SK-N-SH (cell line): Measurements from ENCODE around the gene DGUOK. TPM values are rescaled to one million over a fixed set of nuclear protein-coding genes. Genes with fewer than 3 reads are reported as not detected.

Experiments used
- CTCF ChIA-PET: fragments of 300-600, 350-600 bp; formaldehyde crosslinking; extraction: SDS; loops from one replicate; lab custom pipeline; 2021; lab: Yijun Ruan, JAX
- POLR2A ChIA-PET: fragments of 350-600 bp; sonication (Branson Sonifier 250); formaldehyde crosslinking; extraction: SDS; loops from one replicate; lab custom pipeline; 2020; ENCODE audit warnings: antibody characterized with exemption, inconsistent platforms; lab: Yijun Ruan, JAX
- DNase-seq: peaks from one replicate; pipeline ENCODE4 v3.0.0; 2012
- H2AFZ ChIP-seq: fragments of 200-600 bp; sonication (generic); 2 replicates; pipeline ENCODE4 v1.8.1; 2016; ENCODE audit warnings: antibody characterized with exemption, mild to moderate bottlenecking, low read depth
- H3F3A ChIP-seq: fragments of 200-600 bp; sonication (generic); replicated peaks from 2 replicates; pipeline ENCODE3; 2016; ENCODE audit warnings: antibody characterized with exemption, mild to moderate bottlenecking; ENCODE audit not compliant: insufficient read depth
- H3K27ac ChIP-seq, 2 experiments: fragments of 200-500 bp in 1 of 2; fragments of 200-600 bp in 1 of 2; sonication (Bioruptor generic) in 1 of 2; sonication (generic), shearing (Covaris generic) in 1 of 2; 2 replicates each; pipeline versions ENCODE4 v1.5.1 to v1.6.1; 2014 to 2016; ENCODE audit warnings: low read depth in 2 of 2, inconsistent platforms in 1 of 2, low read length in 1 of 2, mild to moderate bottlenecking in 1 of 2, mixed read lengths in 1 of 2
- H3K27me3 ChIP-seq: fragments of 200-600 bp; sonication (generic), shearing (Covaris generic); 2 replicates; pipeline ENCODE4 v1.6.1; 2016; ENCODE audit warnings: mixed run types; ENCODE audit not compliant: insufficient read depth
- H3K36me3 ChIP-seq, 2 experiments: fragments of 200-500 bp in 1 of 2; fragments of 200-600 bp in 1 of 2; sonication (Bioruptor generic) in 1 of 2; sonication (generic) in 1 of 2; replicated peaks in 1 of 2; 2 replicates each; pipeline versions ENCODE3 to v1.5.1; 2014 to 2016; ENCODE audit warnings: low read length in 1 of 2, mild to moderate bottlenecking in 1 of 2; ENCODE audit not compliant: insufficient read depth in 2 of 2, control insufficient read depth in 1 of 2
- H3K4me1 ChIP-seq, 2 experiments: fragments of 200-500 bp in 1 of 2; fragments of 200-600 bp in 1 of 2; sonication (Bioruptor generic) in 1 of 2; sonication (generic), shearing (Covaris generic) in 1 of 2; 2 replicates each; pipeline versions ENCODE4 v1.5.1 to v1.6.1; 2014 to 2016; ENCODE audit warnings: low read depth in 1 of 2, low read length in 1 of 2, mixed run types in 1 of 2; ENCODE audit not compliant: insufficient read depth in 2 of 2, control insufficient read depth in 1 of 2
- H3K4me2 ChIP-seq: fragments of 200-600 bp; sonication (generic), shearing (Covaris generic); 2 replicates; pipeline ENCODE4 v1.6.1; 2017; ENCODE audit warnings: mixed run types
- H3K4me3 ChIP-seq, 2 experiments: fragments of 200-500 bp in 1 of 2; fragments of 200-600 bp in 1 of 2; sonication (Bioruptor generic) in 1 of 2; sonication (generic), shearing (Covaris generic) in 1 of 2; 2 replicates each; pipeline versions ENCODE4 v1.5.1 to v1.8.1; 2014 to 2016; ENCODE audit warnings: low read depth in 2 of 2, inconsistent platforms in 1 of 2, low read length in 1 of 2, mild to moderate bottlenecking in 1 of 2, mixed read lengths in 1 of 2, moderate library complexity in 1 of 2
- H3K79me2 ChIP-seq: fragments of 200-600 bp; sonication (generic); 2 replicates; pipeline ENCODE4 v1.8.1; 2017; ENCODE audit warnings: mild to moderate bottlenecking; ENCODE audit not compliant: insufficient read depth
- H3K9ac ChIP-seq: fragments of 200-600 bp; sonication (generic); 2 replicates; pipeline ENCODE4 v1.6.1; 2017; ENCODE audit warnings: mixed run types
- H3K9me2 ChIP-seq: fragments of 200-600 bp; sonication (generic); 2 replicates; pipeline ENCODE4 v1.6.1; 2017; ENCODE audit warnings: mixed run types
- H3K9me3 ChIP-seq: fragments of 200-600 bp; sonication (generic); 2 replicates; pipeline ENCODE4 v1.6.1; 2017; ENCODE audit warnings: mixed run types, mild to moderate bottlenecking, moderate library complexity
- H4K20me1 ChIP-seq: fragments of 200-600 bp; sonication (generic); 2 replicates; pipeline ENCODE4 v1.6.1; 2017; ENCODE audit warnings: mild to moderate bottlenecking, mixed run types; ENCODE audit not compliant: insufficient read depth
- CHD2 ChIP-seq: fragments of 150-350 bp; IDR thresholded peaks from 2 replicates; pipeline ENCODE4 v1.6.1; 2018; ENCODE audit warnings: low read length; ENCODE audit not compliant: partially characterized antibody
- ELF1 ChIP-seq: IDR thresholded peaks from 2 replicates; pipeline ENCODE4 v1.4.0; 2012
- FOSL2 ChIP-seq: IDR thresholded peaks from 2 replicates; pipeline ENCODE4 v1.4.0; 2012; ENCODE audit warnings: low read depth, mild to moderate bottlenecking, moderate library complexity, borderline replicate concordance
- FOXJ3 ChIP-seq: sonication (generic); formaldehyde crosslinking; IDR thresholded peaks from 2 replicates; pipeline ENCODE4 v1.5.1; 2020; ENCODE audit warnings: mild to moderate bottlenecking, missing genetic modification reagents
- GABPA ChIP-seq: IDR thresholded peaks from 2 replicates; pipeline ENCODE4 v1.4.0; 2012; ENCODE audit warnings: low read depth, mild to moderate bottlenecking
- GATA2 ChIP-seq: sonication (generic); formaldehyde crosslinking; IDR thresholded peaks from 2 replicates; pipeline ENCODE4 v1.5.0; 2020; ENCODE audit warnings: mild to moderate bottlenecking, missing genetic modification reagents
- IRF3 ChIP-seq: fragments of 150-350 bp; IDR thresholded peaks from 2 replicates; pipeline ENCODE4 v1.6.1; 2016; ENCODE audit warnings: mild to moderate bottlenecking, low read depth, low read length
- MEF2A ChIP-seq: IDR thresholded peaks from 2 replicates; pipeline ENCODE4 v1.4.0; 2012; ENCODE audit warnings: low read depth, borderline replicate concordance
- RCOR1 ChIP-seq: fragments of 150-350 bp; IDR thresholded peaks from 2 replicates; pipeline ENCODE4 v1.6.1; 2017; ENCODE audit warnings: antibody characterized with exemption, low read length
- RFX5 ChIP-seq: IDR thresholded peaks from 2 replicates; pipeline ENCODE4 v1.6.1; 2012; ENCODE audit warnings: mild to moderate bottlenecking, improper control_type of control experiment, low read length
- RXRA ChIP-seq: IDR thresholded peaks from 2 replicates; pipeline ENCODE4 v1.4.0; 2012; ENCODE audit warnings: low read depth, mild to moderate bottlenecking, borderline replicate concordance
- SIN3A ChIP-seq: IDR thresholded peaks from 2 replicates; pipeline ENCODE4 v1.6.1; 2012; ENCODE audit warnings: low read depth, mild to moderate bottlenecking, low read length, moderate library complexity, borderline replicate concordance
- TAF1 ChIP-seq: IDR thresholded peaks from 2 replicates; pipeline ENCODE4 v1.6.1; 2012; ENCODE audit warnings: low read depth, mild to moderate bottlenecking, low read length, moderate library complexity, borderline replicate concordance
- TEAD4 ChIP-seq: IDR thresholded peaks from 2 replicates; pipeline ENCODE4 v1.4.0; 2012; ENCODE audit warnings: mild to moderate bottlenecking, borderline replicate concordance; ENCODE audit not compliant: insufficient read depth
- USF1 ChIP-seq: IDR thresholded peaks from 2 replicates; pipeline ENCODE4 v1.4.0; 2012; ENCODE audit warnings: low read depth, borderline replicate concordance
- USF2 ChIP-seq: fragments of 150-350 bp; IDR thresholded peaks from 2 replicates; pipeline ENCODE4 v1.6.1; 2017; ENCODE audit warnings: antibody characterized with exemption, low read length, low read depth, borderline replicate concordance
- WGBS: methylation state at CpG from one replicate; pipeline ENCODE4 v1.1.6; 2017; ENCODE audit warnings: low lambda C conversion rate; 5-methylcytosine and 5-hydroxymethylcytosine counted together
- polyA plus RNA-seq, 3 experiments: library from polyadenylated mRNA; depleted of rRNA; stranded (reverse); fragments of >200 nt; gene quantifications; 2 replicates each; pipeline ENCODE4 v1.2.3, GENCODE V29; 2012
- TF ChIP-seq, protein P1 (sequence below): fragments of 200-600 bp; sonication (generic); IDR thresholded peaks from 2 replicates; pipeline ENCODE4 v1.6.1; 2017; ENCODE audit warnings: antibody characterized with exemption, mild to moderate bottlenecking, moderate library complexity

DGUOK gene
- polyA plus RNA-seq, 1 of the 3 experiments (the other 2 are of a cell fraction), result 122 TPM

- TF ChIP-seq USF2, result no peak
Measured at GRCh38 chr2:73946215-73946614, 19.5 kb downstream of the DGUOK start (continued).

DNA sequence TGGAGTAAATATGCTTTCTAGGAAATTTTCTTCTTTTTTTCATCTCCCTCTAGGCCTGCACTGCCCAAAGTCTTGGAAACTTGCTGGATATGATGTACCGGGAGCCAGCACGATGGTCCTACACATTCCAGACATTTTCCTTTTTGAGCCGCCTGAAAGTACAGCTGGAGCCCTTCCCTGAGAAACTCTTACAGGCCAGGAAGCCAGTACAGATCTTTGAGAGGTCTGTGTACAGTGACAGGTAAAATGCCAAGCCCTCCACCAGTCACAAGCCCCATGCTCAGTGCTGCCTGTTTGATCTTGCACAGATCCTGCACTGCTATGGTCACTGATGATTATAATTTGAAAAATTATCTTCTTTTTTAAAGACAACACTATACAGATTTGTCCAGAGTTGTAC is 20.0 kb downstream of the DGUOK start:
- no peaks in the 10 kb centered on the region for H3K9me3 ChIP-seq
- H3K27me3 ChIP-seq, result no peaks in the 10 kb centered on the region
- H3K4me1 ChIP-seq, result no peaks in the 10 kb centered on the region
- peaks cover 2% of the 10 kb centered on the region for H3F3A ChIP-seq
- peaks cover 64% of the 10 kb centered on the region for H3K79me2 ChIP-seq
- no peak overlapping the region for H3K4me3 ChIP-seq
- ChIA-PET POLR2A (no interaction called here), CTCF (interaction anchor here (0.6 kb wide), 1 partner anchor 201 kb away, joined by 3 read pairs; no protein-coding TSS in a partner anchor)
- H4K20me1 ChIP-seq, result peaks cover 68% of the 10 kb centered on the region
- no peak overlapping the region for H3K4me2 ChIP-seq
- no peak overlapping the region for H3K27ac ChIP-seq
- H3K9me2 ChIP-seq, result no peaks in the 10 kb centered on the region
- H3K36me3 ChIP-seq, result peaks cover 71 to 91% of the 10 kb centered on the region in 2 experiments
- 93% methylated on average over 3 of the region's 3 CpGs for WGBS
- no peak overlapping the region for H3K9ac ChIP-seq
- TF ChIP-seq TAF1, result no peak
- no peak for TF ChIP-seq IRF3
- TF ChIP-seq RCOR1, result no peak
- no peak for TF ChIP-seq FOXJ3 (CRISPR knock-in tag)
- TF ChIP-seq TEAD4, result no peak
- TF ChIP-seq USF2, result no peak
- TF ChIP-seq GATA2 (CRISPR knock-in tag), result no peak
- no peak for TF ChIP-seq SIN3A
- no peak for TF ChIP-seq MEF2A
- TF ChIP-seq FOSL2, result no peak
- TF ChIP-seq ELF1, result no peak
- TF ChIP-seq, protein P1, sequence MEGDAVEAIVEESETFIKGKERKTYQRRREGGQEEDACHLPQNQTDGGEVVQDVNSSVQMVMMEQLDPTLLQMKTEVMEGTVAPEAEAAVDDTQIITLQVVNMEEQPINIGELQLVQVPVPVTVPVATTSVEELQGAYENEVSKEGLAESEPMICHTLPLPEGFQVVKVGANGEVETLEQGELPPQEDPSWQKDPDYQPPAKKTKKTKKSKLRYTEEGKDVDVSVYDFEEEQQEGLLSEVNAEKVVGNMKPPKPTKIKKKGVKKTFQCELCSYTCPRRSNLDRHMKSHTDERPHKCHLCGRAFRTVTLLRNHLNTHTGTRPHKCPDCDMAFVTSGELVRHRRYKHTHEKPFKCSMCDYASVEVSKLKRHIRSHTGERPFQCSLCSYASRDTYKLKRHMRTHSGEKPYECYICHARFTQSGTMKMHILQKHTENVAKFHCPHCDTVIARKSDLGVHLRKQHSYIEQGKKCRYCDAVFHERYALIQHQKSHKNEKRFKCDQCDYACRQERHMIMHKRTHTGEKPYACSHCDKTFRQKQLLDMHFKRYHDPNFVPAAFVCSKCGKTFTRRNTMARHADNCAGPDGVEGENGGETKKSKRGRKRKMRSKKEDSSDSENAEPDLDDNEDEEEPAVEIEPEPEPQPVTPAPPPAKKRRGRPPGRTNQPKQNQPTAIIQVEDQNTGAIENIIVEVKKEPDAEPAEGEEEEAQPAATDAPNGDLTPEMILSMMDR, result no peak
- no peak for TF ChIP-seq USF1
- no peak for TF ChIP-seq RFX5
- TF ChIP-seq RXRA, result no peak
- TF ChIP-seq GABPA, result no peak
- no peak for TF ChIP-seq CHD2
- H2AFZ ChIP-seq, result no peak overlapping the region
- no peak for DNase-seq
